GM19025 (cell line): ENCODE results near the gene BLTP3B.
"Not testable (repeated sequence)": the region's sequence is repeated elsewhere in the genome, so short reads cannot be mapped to it uniquely, and the experiment has no call there.

ENCODE experiments used
- ATAC-seq: cut with Tn5 transposase; IDR thresholded peaks from one replicate; pipeline ENCODE4 v1.9.1; 2021; ENCODE audit warnings: mild to moderate bottlenecking, low read depth, moderate library complexity; ENCODE audit not compliant: unreplicated experiment

The BLTP3B gene, protein sequence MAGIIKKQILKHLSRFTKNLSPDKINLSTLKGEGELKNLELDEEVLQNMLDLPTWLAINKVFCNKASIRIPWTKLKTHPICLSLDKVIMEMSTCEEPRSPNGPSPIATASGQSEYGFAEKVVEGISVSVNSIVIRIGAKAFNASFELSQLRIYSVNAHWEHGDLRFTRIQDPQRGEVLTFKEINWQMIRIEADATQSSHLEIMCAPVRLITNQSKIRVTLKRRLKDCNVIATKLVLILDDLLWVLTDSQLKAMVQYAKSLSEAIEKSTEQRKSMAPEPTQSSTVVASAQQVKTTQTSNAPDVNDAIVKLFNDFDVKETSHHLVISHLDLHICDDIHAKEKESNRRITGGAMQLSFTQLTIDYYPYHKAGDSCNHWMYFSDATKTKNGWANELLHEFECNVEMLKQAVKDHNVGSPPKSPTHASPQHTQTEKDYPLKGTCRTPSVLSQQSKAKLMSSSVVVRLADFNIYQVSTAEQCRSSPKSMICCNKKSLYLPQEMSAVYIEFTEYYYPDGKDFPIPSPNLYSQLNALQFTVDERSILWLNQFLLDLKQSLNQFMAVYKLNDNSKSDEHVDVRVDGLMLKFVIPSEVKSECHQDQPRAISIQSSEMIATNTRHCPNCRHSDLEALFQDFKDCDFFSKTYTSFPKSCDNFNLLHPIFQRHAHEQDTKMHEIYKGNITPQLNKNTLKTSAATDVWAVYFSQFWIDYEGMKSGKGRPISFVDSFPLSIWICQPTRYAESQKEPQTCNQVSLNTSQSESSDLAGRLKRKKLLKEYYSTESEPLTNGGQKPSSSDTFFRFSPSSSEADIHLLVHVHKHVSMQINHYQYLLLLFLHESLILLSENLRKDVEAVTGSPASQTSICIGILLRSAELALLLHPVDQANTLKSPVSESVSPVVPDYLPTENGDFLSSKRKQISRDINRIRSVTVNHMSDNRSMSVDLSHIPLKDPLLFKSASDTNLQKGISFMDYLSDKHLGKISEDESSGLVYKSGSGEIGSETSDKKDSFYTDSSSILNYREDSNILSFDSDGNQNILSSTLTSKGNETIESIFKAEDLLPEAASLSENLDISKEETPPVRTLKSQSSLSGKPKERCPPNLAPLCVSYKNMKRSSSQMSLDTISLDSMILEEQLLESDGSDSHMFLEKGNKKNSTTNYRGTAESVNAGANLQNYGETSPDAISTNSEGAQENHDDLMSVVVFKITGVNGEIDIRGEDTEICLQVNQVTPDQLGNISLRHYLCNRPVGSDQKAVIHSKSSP (N-terminal part only)

DNA sequence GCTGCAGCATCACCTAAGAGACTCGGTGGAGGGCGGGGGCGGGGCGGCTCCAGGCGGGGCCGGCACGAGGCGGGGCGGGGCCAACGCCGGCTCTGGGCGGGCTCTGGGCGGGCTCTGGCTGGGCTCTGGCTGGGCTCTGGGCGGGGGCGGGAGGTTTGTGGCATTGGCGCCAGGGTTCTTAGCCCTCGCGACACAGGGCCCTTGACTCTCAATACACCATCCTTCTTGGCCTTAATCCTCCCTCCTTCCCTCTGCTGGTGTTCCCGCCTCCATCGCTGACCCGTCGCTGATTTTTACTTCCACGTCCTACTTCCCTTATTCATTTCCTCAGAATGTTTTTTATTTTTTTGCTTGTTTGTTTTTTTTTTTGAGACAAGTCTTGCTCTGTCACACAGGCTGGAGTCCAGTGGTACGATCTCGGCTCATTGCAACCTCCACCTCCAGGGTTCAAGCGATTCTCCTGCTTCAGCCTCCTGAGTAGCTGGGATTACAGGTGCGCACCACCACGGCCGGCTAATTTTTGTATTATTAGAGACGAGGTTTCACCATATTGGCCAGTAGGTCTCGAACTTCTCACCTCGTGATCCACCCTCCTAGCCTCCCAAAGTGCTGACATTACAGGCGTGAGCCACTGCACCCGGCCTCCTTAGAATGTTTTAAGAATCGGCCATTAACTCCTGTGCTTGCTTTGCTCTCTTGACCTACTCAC is at the start of gene BLTP3B:
TSS of gene BLTP3B (minus strand) at position 24 of the 709 bp plus-strand sequence. CDS start 239 bp downstream, outside the sequence.
- ATAC-seq = peak; percentile 71

DNA sequence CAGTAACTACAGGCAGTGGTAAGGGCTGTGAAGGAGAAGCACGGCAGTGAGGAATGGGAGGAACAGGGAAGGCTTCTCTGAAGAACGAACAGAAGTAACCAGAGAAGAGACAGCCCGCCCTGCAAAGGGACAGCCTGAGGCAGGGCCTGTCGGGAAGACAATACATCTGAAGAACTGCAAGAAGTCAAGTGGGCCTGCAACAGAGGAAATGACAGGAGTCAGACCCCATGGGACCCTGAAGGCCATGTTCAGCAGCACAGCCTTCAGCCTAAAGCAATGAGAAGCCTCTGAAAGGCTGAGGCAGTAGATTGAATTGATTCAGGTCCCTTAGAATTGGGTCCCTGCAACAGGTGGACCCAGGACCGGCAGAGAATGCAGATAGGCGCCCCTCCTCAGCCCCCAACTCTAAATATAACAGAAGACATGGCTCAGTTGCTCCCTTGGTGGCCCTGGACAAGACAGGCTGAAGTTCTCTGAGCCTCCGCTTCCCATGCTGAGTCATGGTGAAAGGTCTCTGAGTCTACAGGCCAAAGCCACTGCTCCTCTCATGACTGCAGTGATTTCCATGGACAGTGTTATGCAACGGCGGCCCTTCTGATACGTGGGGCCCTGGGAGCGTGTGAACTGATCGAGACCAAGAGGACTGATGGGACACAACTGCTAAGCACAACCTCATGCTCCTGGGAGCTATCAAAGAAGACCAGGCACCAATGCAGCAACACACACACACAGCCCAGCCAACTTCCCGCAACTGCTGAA is 47.1 kb upstream of the BLTP3B start:
- no peak for ATAC-seq

DNA sequence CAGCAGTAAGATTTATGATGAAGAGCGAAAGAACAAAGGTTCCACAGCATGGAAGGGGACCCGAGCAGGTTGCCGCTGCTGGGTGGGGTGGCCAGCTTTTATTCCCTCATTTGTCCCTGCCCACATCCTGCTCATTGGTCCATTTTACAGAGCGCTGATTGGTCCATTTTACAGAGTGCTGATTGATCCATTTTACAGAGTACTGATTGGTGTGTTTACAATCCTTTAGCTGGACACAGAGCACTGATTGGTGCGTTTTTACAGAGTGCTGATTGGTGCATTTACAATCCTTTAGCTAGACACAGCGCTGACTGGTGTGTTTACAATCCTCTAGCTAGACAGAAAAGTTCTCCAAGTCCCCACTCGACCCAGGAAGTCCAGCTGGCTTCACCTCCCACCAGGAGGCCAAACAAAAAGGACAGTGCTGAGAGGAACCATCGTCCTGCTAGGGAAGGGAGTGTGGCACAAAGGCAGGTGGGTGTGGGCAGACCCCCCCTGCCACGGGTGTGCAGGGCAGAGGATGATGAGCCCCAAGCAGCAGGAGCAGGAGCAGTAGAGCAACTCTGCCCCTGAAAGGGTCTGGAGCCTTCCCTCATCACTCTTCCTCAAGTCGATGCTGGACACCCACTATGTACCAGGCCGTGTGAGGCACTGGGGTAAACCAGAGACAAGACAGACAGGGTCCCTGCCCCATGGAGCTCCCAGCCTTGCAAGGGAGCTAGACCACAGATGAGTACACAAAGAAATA is 46.4 kb upstream of the BLTP3B start:
- not testable (repeated sequence) for ATAC-seq

GRCh38 chr12:100187857-100188519 is 45.3 kb upstream of the BLTP3B start:
- ATAC-seq = no peak

DNA sequence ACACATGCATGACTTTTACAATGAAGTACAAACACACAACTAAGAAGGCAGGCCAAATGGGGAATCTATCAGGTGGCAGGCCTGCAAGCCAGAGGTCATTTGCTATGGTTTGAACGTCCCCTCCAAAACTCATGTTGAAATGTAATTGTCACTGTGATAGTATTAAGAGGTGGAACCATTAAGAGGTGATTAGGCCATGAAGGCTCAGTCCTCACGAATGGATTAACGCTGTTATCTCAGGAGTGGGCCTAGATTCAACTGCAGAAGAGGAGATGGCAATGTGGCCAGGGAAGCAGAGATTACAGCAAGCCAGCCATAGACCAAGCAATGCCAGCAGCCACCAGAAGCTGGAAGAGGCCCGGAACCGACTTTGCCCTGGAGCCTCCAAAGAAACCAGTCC is 44.4 kb upstream of the BLTP3B start:
- no peak for ATAC-seq

GRCh38 chr12:100186071-100186470 is 43.4 kb upstream of the BLTP3B start:
- no peak for ATAC-seq

GRCh38 chr12:100185361-100185894 is 42.8 kb upstream of the BLTP3B start:
- ATAC-seq = peak; percentile 84

GRCh38 chr12:100184549-100185145 is 42.0 kb upstream of the BLTP3B start:
- ATAC-seq = no peak

DNA sequence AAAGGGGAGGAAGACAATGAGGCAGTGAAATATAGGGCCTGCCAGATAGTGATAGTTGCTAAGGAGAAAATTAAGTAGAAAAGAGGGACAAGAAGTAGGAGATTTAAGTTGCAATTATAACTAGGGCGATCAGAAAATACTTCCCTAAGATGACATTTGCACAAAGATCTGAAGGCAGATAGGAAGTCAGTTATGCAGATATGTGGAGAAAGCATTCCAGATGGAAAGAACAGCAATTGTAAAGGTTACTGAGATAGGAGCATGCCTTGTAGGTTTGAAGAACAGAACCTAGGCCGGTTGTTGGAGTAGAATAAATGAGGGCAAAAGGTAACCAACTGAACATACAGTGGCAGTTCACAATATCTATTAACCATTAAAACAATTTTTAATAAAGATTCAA is 36.6 kb upstream of the BLTP3B start:
- no peak for ATAC-seq

DNA sequence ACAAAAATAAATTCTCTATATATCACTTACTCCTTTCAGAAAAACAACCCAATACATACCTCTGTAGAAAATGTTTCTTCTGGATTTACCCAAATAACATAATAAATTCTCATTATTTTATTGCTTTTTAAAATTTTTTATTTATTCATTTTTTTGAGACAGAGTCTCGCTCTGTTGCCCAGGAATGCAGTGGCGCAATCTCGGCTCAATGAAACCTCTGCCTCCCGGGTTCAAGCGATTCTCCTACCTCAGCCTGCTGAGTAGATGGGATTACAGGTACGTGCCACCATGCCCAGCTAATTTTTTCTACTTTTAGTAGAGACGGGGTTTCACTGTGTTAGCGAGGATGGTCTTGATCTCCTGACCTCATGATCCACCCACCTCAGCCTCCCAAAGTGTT is 33.8 kb upstream of the BLTP3B start:
- not testable (repeated sequence) for ATAC-seq

DNA sequence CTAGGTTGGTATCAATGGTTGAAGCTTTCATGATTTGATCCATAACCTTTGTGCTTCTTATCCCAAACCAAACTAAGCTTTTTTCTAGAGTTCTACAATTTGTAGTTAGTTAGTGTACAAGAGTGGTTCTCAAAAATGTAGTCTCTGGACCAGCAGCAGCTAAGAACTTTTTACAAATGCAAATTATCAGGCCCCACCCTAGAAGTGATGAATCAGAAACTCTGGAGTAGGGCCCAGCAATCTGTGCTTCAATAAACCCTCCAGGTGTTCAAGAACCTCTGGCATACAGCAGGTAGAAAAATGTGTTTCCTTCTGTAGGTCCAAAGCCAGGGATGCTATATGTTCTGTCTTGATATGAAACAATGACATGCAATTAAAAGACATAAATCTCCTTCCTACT is 31.8 kb upstream of the BLTP3B start:
- ATAC-seq = no peak

DNA sequence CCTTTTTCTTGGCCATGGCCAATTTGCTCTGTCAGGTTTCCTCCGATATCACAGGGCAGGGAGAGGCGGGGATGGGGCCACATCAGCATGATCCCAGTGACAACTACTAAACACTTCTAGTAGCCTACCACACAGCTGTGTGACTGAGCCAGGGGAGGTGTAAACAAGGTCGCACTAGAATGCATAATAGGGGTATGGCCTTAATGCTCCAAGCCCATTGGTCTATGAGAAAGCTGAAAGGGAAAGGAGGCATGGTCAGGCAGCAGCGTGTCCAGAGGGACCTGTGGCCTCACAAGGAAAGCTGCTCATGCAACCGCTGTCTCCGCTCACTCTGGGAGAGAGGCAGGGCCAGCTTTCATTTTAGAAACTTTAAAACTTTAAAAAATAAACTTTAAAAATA is 30.4 kb upstream of the BLTP3B start:
- ATAC-seq = no peak

DNA sequence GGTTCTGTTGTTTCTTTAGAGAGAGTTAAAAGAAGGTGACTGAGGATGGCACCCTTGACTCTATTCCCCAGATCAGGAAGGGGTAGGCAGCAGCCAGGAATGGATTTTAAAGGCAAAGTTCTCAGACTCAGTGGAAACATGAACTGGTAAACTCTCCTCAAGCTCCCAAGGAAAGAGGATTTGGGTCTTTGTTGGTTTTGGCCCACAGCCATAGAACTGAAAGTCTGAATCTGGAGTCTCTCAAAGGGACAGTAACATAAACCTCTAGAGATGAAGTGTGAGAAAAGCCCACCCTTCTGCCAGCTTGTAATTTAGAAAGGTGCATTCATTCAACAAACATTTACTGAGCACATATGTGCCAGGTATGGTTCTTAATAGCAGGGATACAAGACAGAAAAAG is 28.6 kb upstream of the BLTP3B start:
- no peak for ATAC-seq

DNA sequence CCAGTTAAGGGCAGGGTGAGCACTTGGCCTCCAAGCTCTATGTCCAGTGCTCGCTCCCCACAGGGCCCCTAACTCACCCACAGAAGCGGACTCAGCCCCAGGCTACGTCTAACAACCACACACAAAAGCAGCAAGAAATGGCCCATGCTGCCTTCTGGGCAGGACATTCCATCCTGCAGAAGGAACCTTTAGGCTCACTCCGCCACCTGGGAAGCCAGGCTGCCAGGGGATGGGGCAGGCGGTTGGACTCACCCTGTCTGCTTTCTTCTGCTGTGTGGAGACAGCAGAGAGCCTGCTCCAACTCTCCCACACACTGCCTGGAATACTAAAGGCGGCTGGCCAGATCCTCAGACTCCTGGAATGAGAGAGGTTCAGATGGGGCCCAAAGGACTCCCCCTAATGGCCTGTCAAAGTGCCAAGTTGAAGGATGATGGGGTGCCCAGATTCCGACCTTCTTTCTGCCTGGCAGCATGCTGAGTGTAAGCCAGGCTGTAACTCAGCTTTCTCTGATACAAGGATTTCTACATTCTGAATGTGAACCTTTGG is 27.7 kb upstream of the BLTP3B start:
- no peak for ATAC-seq

- ATAC-seq = no peak
Observed at GRCh38 chr12:100169345-100169744, 26.7 kb upstream of the BLTP3B start.

GRCh38 chr12:100168562-100168961 is 25.9 kb upstream of the BLTP3B start:
- ATAC-seq = no peak

DNA sequence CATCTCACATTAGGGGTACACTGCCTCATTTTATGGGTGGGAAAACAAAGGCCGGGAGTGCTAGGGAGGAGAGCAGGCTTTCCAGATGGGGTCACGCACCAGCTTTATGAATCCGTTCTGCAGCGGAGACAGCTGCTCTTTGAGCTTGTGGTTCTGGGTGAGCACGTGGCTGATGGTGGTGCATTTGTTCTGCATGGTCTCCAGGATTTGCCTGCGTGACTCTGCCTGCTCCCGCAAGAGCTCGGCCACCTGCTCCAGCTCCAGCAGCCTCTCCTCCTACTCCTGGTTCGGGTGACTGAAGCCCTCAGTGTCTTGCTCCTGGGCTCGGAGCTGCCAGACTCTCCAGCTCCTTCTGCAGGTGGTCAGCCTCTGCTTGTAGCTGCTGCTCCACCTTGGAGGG is 23.6 kb upstream of the BLTP3B start:
- no peak for ATAC-seq
